Lower leg skin (tissue), 3 donors: ENCODE results near the gene HOXB1.

ENCODE experiments used
- CTCF ChIP-seq, 3 donors: fragments of 450-650 bp; IDR thresholded peaks; one replicate each; pipeline ENCODE4 v1.5.1; 2016; ENCODE audit warnings: antibody characterized with exemption in 3 of 3, mild to moderate bottlenecking in 3 of 3, moderate library complexity in 2 of 3
- POLR2A ChIP-seq, 2 donors: fragments of 450-650 bp; IDR thresholded peaks; one replicate each; pipeline ENCODE4 v1.6.1; 2016 to 2017; ENCODE audit warnings: antibody characterized with exemption in 2 of 2, mild to moderate bottlenecking in 1 of 2, moderate library complexity in 1 of 2

GRCh38 chr17:48547808-48548522 is 17.2 kb upstream of the HOXB1 start:
- TF ChIP-seq CTCF (IDR thresholded peaks at IDR 0.05) (no peak), POLR2A (IDR thresholded peaks at IDR 0.05) (no peak)
